ENCODE data around the gene ADSL.
"Not testable (repeated sequence)": the region's sequence is repeated elsewhere in the genome, so short reads cannot be mapped to it uniquely, and the experiment has no call there.

Gene ADSL

GRCh38 chr22:40368836-40369235, 22.5 kb downstream of the ADSL start:
- H3K9me3 ChIP-seq (ENCODE audit: severe bottlenecking), result no peaks in the 10 kb centered on the region
- no peak overlapping the region for H3K27ac ChIP-seq (ENCODE audit: poor library complexity, severe bottlenecking)
- DNase-seq (ENCODE audit: low spot score), result no peak
- H3K4me1 ChIP-seq (ENCODE audit: insufficient read depth, poor library complexity, severe bottlenecking), result no peaks in the 10 kb centered on the region
- H3K36me3 ChIP-seq (ENCODE audit: low read depth), result peaks cover 59% of the 10 kb centered on the region
- no peak for TF ChIP-seq CTCF (IDR thresholded peaks at IDR 0.05; ENCODE audit: poor library complexity, severe bottlenecking)
- H3K4me3 ChIP-seq (ENCODE audit: severe bottlenecking), result no peak overlapping the region
- no peak for ATAC-seq (ENCODE audit: low read depth)
- no peaks in the 10 kb centered on the region for H3K27me3 ChIP-seq (ENCODE audit: insufficient read depth, poor library complexity, severe bottlenecking)

GRCh38 chr22:40374567-40374966, 28.3 kb downstream of the ADSL start:
- Histone ChIP-seq H3K4me3 (ENCODE audit: severe bottlenecking) (no peak overlapping the region), H3K36me3 (ENCODE audit: low read depth) (peaks cover 20% of the 10 kb centered on the region; the same call in 1 of the 2 replicates), H3K9me3 (ENCODE audit: severe bottlenecking) (no peaks in the 10 kb centered on the region), H3K27me3 (ENCODE audit: insufficient read depth, poor library complexity, severe bottlenecking) (no peaks in the 10 kb centered on the region), H3K27ac (ENCODE audit: poor library complexity, severe bottlenecking) (no peak overlapping the region), H3K4me1 (ENCODE audit: insufficient read depth, poor library complexity, severe bottlenecking) (peaks cover 3% of the 10 kb centered on the region)
- TF ChIP-seq CTCF (IDR thresholded peaks at IDR 0.05; ENCODE audit: poor library complexity, severe bottlenecking), result no peak
- DNase-seq (ENCODE audit: low spot score) (no peak), ATAC-seq (ENCODE audit: low read depth) (no peak)

DNA sequence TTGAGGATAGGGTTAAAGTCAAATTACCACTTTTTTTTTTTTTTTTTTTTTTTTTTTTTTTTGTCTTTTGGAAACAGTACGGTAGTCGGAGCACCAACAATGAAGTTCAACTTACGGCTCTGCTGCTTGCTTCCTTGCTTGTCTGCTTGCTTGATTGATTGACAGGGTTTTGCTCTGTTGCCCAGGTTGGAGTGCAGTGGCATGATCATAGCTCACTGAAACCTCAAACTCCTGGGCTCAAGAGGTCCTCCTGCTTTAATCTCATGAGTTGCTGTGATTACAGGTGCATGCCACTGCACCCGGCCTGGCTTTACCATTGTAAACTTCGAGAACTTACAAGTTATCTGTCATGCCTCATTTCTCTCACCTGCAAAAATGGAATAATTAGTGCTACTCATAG, 29.8 kb downstream of the ADSL start:
- no peak overlapping the region for H3K4me3 ChIP-seq (ENCODE audit: severe bottlenecking)
- no peaks in the 10 kb centered on the region for H3K27me3 ChIP-seq (ENCODE audit: insufficient read depth, poor library complexity, severe bottlenecking)
- no peaks in the 10 kb centered on the region for H3K9me3 ChIP-seq (ENCODE audit: severe bottlenecking)
- peaks cover 17% of the 10 kb centered on the region; the same call in 1 of the 2 replicates for H3K36me3 ChIP-seq (ENCODE audit: low read depth)
- no peak for ATAC-seq (ENCODE audit: low read depth)
- H3K4me1 ChIP-seq (ENCODE audit: insufficient read depth, poor library complexity, severe bottlenecking), result peaks cover 3% of the 10 kb centered on the region
- no peak for DNase-seq (ENCODE audit: low spot score)
- H3K27ac ChIP-seq (ENCODE audit: poor library complexity, severe bottlenecking), result no peak overlapping the region
- TF ChIP-seq CTCF (IDR thresholded peaks at IDR 0.05; ENCODE audit: poor library complexity, severe bottlenecking), result no peak

DNA sequence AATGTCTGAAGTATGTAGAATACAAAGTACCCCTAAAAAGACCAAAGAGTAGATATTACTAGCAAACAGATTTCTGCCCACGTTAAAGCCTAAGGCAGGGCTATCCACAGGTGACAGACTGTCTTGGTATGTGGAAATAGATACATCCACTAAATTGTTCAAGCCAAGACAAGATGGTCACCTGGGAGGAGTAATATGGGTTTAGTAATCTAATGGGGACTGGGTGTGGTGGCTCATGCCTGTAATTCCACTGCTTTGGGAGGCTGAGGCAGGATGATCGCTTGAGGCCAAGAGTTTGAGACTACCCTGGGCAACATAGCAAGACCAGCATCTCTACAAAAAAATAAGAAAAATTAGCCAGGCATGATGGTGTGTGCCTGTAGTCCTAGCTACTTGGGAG, 31.6 kb downstream of the ADSL start:
- H3K4me3 ChIP-seq (ENCODE audit: severe bottlenecking), result no peak overlapping the region
- no peaks in the 10 kb centered on the region for H3K9me3 ChIP-seq (ENCODE audit: severe bottlenecking)
- peak; percentile 81 for ATAC-seq (ENCODE audit: low read depth)
- H3K27me3 ChIP-seq (ENCODE audit: insufficient read depth, poor library complexity, severe bottlenecking), result no peaks in the 10 kb centered on the region
- peaks cover 3% of the 10 kb centered on the region for H3K4me1 ChIP-seq (ENCODE audit: insufficient read depth, poor library complexity, severe bottlenecking)
- H3K27ac ChIP-seq (ENCODE audit: poor library complexity, severe bottlenecking), result no peak overlapping the region
- H3K36me3 ChIP-seq (ENCODE audit: low read depth), result peaks cover 10% of the 10 kb centered on the region; the same call in 1 of the 2 replicates
- DNase-seq (ENCODE audit: low spot score), result no peak
- TF ChIP-seq CTCF (IDR thresholded peaks at IDR 0.05; ENCODE audit: poor library complexity, severe bottlenecking), result no peak

DNA sequence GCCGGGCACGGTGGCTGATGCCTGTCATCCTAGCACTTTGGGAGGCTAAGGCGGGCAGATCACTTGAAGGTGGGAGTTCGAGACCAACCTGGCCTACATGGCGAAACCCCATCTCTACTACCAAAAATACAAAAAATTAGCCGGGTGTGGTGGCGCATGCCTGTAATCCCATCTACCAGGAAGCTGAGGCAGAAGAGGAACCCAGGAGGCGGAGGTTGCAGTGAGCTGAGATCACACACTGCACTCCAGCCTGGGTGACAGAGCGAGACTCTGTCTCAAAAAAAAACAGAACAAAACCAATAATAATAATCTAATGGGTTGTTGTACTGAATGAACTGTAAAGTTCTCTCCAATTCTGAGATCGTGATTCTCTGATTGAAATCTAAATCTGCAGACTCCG, 32.1 kb downstream of the ADSL start:
- not testable (repeated sequence) for H3K9me3 ChIP-seq (ENCODE audit: severe bottlenecking); H3K4me1 ChIP-seq (ENCODE audit: insufficient read depth, poor library complexity, severe bottlenecking); DNase-seq (ENCODE audit: low spot score); H3K4me3 ChIP-seq (ENCODE audit: severe bottlenecking); ATAC-seq (ENCODE audit: low read depth); H3K27ac ChIP-seq (ENCODE audit: poor library complexity, severe bottlenecking); H3K27me3 ChIP-seq (ENCODE audit: insufficient read depth, poor library complexity, severe bottlenecking); H3K36me3 ChIP-seq (ENCODE audit: low read depth)
